Panc1 (cell line): ENCODE results near the gene SIGLEC9. TPM values are rescaled to one million over a fixed set of nuclear protein-coding genes. Genes with fewer than 3 reads are reported as not detected.

Experiments
- ATAC-seq: fragments of 200-7000 bp; cut with Tn5 transposase; 2 replicates; pipeline ENCODE4 v1.9.1; 2020; ENCODE audit warnings: mild to moderate bottlenecking, moderate library complexity
- BruUV-seq: library from RNA; stranded (reverse); fragments of 400-500 nt; replicated peaks from 2 replicates; lab custom pipeline; 2021; lab: Mats Ljungman, UMichigan
- CTCF ChIA-PET: fragments of 300-600 bp; sonication (Branson Sonifier 250); formaldehyde crosslinking; loops from one replicate; lab custom pipeline; 2022; ENCODE audit warnings: antibody characterized with exemption; lab: Charles Lee
- POLR2A ChIA-PET: fragments of 300-600 bp; sonication (Branson Sonifier 250); formaldehyde crosslinking; loops from one replicate; lab custom pipeline; 2022; ENCODE audit warnings: antibody characterized with exemption; lab: Charles Lee
- DNase-seq: peaks from one replicate; pipeline ENCODE4 v3.0.0-alpha.2; 2010; ENCODE audit warnings: low read depth, low spot score
- H3K27ac ChIP-seq: 2 replicates; pipeline ENCODE4 v1.5.1; 2011; ENCODE audit warnings: mild to moderate bottlenecking, low read length, inconsistent platforms
- H3K27me3 ChIP-seq: fragments of 200-500 bp; sonication (Bioruptor generic); 2 replicates; pipeline ENCODE4 v1.6.0; 2014; ENCODE audit warnings: low read length, inconsistent platforms; ENCODE audit not compliant: control insufficient read depth, insufficient read depth
- H3K36me3 ChIP-seq: fragments of 200-500 bp; sonication (Bioruptor generic); 2 replicates; pipeline ENCODE4 v1.5.1; 2014; ENCODE audit warnings: inconsistent platforms, mild to moderate bottlenecking, low read length, moderate library complexity; ENCODE audit not compliant: control insufficient read depth, insufficient read depth
- H3K4me1 ChIP-seq: 2 replicates; pipeline ENCODE4 v1.5.1; 2011; ENCODE audit warnings: inconsistent platforms, mild to moderate bottlenecking, low read length, moderate library complexity; ENCODE audit not compliant: control insufficient read depth, insufficient read depth
- H3K4me3 ChIP-seq, 2 experiments: 2 replicates each; pipeline ENCODE4 v1.5.1; 2011 to 2012; ENCODE audit warnings: low read depth in 2 of 2, low read length in 2 of 2, mild to moderate bottlenecking in 2 of 2, inconsistent platforms in 1 of 2, moderate library complexity in 1 of 2
- H3K9me3 ChIP-seq: fragments of 200-500 bp; sonication (Bioruptor generic); 2 replicates; pipeline ENCODE4 v1.5.1; 2014; ENCODE audit warnings: low read depth, mild to moderate bottlenecking, inconsistent platforms, low read length, moderate library complexity; ENCODE audit not compliant: control insufficient read depth, insufficient read depth
- POLR2AphosphoS5 ChIP-seq: IDR thresholded peaks from 2 replicates; pipeline ENCODE4 v1.6.1; 2012; ENCODE audit warnings: mild to moderate bottlenecking, low read depth, low read length, moderate library complexity
- SIN3A ChIP-seq: IDR thresholded peaks from 2 replicates; pipeline ENCODE4 v1.6.1; 2012; ENCODE audit warnings: low read depth, mild to moderate bottlenecking, low read length, moderate library complexity, borderline replicate concordance; ENCODE audit not compliant: insufficient read depth
- TCF7L2 ChIP-seq: IDR thresholded peaks from 2 replicates; pipeline ENCODE4 v1.6.1; 2011; ENCODE audit warnings: mild to moderate bottlenecking, low read depth, low read length, inconsistent platforms
- in situ Hi-C: cut with HindIII; loops from 2 replicates; pipeline ENCODE4 v1.10.0; 2016; ENCODE audit warnings: low sequenced_read_pairs, low pct_unique_long_range_greater_than_20kb
- intact Hi-C: fragments of 100-400 bp; cut with micrococcal nuclease; formaldehyde crosslinking; loops from one replicate; pipeline ENCODE4 v1.10.0; 2022; ENCODE audit not compliant: unreplicated experiment
- total RNA-seq: library from RNA; stranded (reverse); gene quantifications from one replicate; pipeline ENCODE4 v1.2.1, GENCODE V29; 2021; ENCODE audit not compliant: unreplicated experiment
- TF ChIP-seq, protein P1 (sequence below): fragments of 450-650 bp; IDR thresholded peaks from 2 replicates; pipeline ENCODE4 v1.5.1; 2017; ENCODE audit warnings: mild to moderate bottlenecking
- TF ChIP-seq, protein P2 (sequence below), 2 experiments: IDR thresholded peaks; 2 replicates each; pipeline ENCODE4 v1.6.1; 2011 to 2012; ENCODE audit warnings: low read depth in 2 of 2, control low read depth in 1 of 2, low read length in 1 of 2, mild to moderate bottlenecking in 1 of 2, moderate library complexity in 1 of 2; ENCODE audit not compliant: insufficient read depth in 1 of 2

Gene SIGLEC9
- total RNA-seq, 1 experiment from 2014 or later, result not detected

DNA sequence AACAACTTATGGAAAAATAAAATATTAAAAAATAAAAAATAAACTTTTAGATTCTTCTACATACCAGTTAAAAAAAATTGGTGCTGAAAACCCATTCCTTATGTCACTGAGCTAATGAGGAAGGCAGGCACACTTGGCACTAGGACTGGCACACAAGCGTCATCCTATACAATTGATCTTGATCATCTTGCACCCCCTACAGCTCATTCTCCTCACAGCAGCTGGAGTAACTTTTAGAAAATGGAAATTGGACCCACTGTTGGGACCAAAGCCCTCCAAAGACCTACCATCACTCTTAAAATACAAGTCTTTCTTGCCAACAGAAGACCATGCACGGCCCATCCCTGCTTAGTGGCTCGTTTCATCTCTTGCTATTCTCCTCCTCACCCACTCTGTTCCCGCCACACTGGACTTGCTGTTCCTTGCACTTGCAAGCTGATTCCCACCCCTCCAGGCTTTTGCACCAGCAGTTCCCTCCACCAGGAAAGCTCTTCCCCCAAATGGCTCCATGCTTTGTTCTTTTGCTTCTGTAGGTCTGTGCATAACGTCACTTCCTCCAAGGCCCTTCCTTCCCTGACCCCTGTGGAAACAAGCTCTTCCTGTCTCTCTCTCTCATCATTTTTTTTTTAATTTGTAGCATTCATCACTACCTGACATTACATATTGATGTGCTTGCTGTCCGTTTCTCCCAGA, 28.1 kb upstream of the SIGLEC9 start:
- intact Hi-C loops, result loop anchor here (10.0 kb wide), 1 partner anchor 172 kb away; no protein-coding TSS in a partner anchor
- POLR2A ChIA-PET, result no interaction called here
- DNase-seq (no peak), ATAC-seq (no peak)
- TF ChIP-seq, protein P1, sequence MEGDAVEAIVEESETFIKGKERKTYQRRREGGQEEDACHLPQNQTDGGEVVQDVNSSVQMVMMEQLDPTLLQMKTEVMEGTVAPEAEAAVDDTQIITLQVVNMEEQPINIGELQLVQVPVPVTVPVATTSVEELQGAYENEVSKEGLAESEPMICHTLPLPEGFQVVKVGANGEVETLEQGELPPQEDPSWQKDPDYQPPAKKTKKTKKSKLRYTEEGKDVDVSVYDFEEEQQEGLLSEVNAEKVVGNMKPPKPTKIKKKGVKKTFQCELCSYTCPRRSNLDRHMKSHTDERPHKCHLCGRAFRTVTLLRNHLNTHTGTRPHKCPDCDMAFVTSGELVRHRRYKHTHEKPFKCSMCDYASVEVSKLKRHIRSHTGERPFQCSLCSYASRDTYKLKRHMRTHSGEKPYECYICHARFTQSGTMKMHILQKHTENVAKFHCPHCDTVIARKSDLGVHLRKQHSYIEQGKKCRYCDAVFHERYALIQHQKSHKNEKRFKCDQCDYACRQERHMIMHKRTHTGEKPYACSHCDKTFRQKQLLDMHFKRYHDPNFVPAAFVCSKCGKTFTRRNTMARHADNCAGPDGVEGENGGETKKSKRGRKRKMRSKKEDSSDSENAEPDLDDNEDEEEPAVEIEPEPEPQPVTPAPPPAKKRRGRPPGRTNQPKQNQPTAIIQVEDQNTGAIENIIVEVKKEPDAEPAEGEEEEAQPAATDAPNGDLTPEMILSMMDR, result peak; percentile 6; the same call in 1 of the 2 replicates
- TF ChIP-seq TCF7L2 (no peak), POLR2AphosphoS5 (no peak), SIN3A (no peak)
- TF ChIP-seq, protein P2, sequence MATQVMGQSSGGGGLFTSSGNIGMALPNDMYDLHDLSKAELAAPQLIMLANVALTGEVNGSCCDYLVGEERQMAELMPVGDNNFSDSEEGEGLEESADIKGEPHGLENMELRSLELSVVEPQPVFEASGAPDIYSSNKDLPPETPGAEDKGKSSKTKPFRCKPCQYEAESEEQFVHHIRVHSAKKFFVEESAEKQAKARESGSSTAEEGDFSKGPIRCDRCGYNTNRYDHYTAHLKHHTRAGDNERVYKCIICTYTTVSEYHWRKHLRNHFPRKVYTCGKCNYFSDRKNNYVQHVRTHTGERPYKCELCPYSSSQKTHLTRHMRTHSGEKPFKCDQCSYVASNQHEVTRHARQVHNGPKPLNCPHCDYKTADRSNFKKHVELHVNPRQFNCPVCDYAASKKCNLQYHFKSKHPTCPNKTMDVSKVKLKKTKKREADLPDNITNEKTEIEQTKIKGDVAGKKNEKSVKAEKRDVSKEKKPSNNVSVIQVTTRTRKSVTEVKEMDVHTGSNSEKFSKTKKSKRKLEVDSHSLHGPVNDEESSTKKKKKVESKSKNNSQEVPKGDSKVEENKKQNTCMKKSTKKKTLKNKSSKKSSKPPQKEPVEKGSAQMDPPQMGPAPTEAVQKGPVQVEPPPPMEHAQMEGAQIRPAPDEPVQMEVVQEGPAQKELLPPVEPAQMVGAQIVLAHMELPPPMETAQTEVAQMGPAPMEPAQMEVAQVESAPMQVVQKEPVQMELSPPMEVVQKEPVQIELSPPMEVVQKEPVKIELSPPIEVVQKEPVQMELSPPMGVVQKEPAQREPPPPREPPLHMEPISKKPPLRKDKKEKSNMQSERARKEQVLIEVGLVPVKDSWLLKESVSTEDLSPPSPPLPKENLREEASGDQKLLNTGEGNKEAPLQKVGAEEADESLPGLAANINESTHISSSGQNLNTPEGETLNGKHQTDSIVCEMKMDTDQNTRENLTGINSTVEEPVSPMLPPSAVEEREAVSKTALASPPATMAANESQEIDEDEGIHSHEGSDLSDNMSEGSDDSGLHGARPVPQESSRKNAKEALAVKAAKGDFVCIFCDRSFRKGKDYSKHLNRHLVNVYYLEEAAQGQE (IDR thresholded peaks at IDR 0.05; ENCODE audit: insufficient read depth in 1 of 2, low read depth in 2 of 2, low read length in 1 of 2), result no peak
- BruUV-seq, result no TSS peak
- Histone ChIP-seq H3K4me3 (no peak overlapping the region), H3K9me3 (no peaks in the 10 kb centered on the region), H3K4me1 (no peaks in the 10 kb centered on the region; the same call in 1 of the 2 replicates), H3K27me3 (no peaks in the 10 kb centered on the region), H3K36me3 (no peaks in the 10 kb centered on the region), H3K27ac (no peak overlapping the region)
- CTCF ChIA-PET, result interaction anchor here (0.6 to 1.8 kb wide), 4 partner anchors 22 to 75 kb away, joined by 3 to 13 read pairs (median 4); no protein-coding TSS in a partner anchor
- in situ Hi-C loops, result no loop called here

DNA sequence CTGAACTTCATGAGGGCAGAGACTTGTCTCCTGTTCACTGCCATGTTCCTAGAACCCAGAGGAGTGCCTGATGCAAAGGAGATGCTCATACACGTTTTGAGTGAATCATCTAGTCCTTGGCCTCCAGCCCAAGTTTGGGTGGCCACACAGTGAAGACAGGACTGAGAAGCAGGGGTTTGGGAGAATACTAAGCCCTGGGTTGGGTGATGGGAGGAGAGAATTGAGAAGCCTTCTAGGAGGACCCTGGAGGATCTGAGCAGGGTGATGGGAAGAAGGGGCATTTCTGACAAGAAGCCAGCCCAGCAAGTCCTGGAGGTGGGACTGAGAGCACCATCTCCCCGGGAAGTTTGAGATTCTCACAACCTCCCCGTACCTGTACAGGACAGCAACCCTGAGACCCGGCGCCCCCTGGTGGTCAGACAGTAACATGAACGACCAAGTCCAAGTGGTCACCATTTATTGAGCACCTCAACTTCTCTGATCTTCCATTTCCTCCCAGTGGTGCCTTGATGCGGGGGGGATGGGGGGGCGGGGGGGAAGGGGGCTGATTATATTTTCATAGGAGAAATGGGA, 27.5 kb upstream of the SIGLEC9 start:
- Histone ChIP-seq H3K9me3 (no peaks in the 10 kb centered on the region), H3K27me3 (no peaks in the 10 kb centered on the region), H3K27ac (no peak overlapping the region), H3K4me3 (no peak overlapping the region), H3K4me1 (no peaks in the 10 kb centered on the region; the same call in 1 of the 2 replicates), H3K36me3 (no peaks in the 10 kb centered on the region)
- CTCF ChIA-PET, result interaction anchor here (0.6 to 1.8 kb wide), 2 partner anchors 58 to 76 kb away, joined by 3 to 13 read pairs; no protein-coding TSS in a partner anchor
- DNase-seq (no peak), ATAC-seq (peak; percentile 77; the same call in 1 of the 2 replicates)
- intact Hi-C loops, result loop anchor here (10.0 kb wide), 1 partner anchor 172 kb away; no protein-coding TSS in a partner anchor
- in situ Hi-C loops, result no loop called here
- no TSS peak for BruUV-seq
- POLR2A ChIA-PET, result no interaction called here
- TF ChIP-seq, protein P1, result peak; percentile 77
- TF ChIP-seq POLR2AphosphoS5, result no peak
- TF ChIP-seq, protein P2 (IDR thresholded peaks at IDR 0.05; ENCODE audit: insufficient read depth in 1 of 2, low read depth in 2 of 2, low read length in 1 of 2), result no peak
